HG02943 (cell line): Measurements from ENCODE around the gene ARID3B.
"Not testable (repeated sequence)": the region's sequence is repeated elsewhere in the genome, so short reads cannot be mapped to it uniquely, and the experiment has no call there.

Experiments used
- ATAC-seq: cut with Tn5 transposase; IDR thresholded peaks from one replicate; pipeline ENCODE4 v1.9.1; 2021; ENCODE audit warnings: mild to moderate bottlenecking, low read depth, moderate library complexity; ENCODE audit not compliant: unreplicated experiment

Gene ARID3B

GRCh38 chr15:74540761-74541493 is at the start of gene ARID3B:
TSS of gene ARID3B (plus strand) at chr15:74541220. CDS start at chr15:74543937, 2,717 bp downstream.
- peak; percentile 85 for ATAC-seq

DNA sequence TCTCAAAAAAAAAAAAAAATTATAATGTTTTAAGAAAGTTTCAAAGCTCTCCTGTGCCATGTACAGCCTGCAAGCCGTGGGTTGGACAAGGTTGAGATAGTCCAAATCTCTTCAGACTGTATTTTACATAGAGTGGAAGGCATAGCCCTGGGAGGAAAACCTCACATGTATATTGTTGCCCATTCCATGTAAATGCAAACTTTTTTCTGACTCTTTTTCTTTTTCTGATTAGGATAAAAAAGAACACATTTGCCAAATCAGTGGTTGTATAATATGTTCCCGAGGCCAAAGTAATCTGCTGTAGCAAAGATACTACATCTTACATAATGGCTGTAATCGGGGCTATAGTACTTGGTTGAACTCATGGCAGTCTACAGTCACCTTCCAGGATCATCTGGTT is 44.4 kb upstream of the ARID3B start:
- no peak for ATAC-seq

- no peak for ATAC-seq
These were observed 43.4 kb upstream of the ARID3B start for GRCh38 chr15:74497584-74497983.

DNA sequence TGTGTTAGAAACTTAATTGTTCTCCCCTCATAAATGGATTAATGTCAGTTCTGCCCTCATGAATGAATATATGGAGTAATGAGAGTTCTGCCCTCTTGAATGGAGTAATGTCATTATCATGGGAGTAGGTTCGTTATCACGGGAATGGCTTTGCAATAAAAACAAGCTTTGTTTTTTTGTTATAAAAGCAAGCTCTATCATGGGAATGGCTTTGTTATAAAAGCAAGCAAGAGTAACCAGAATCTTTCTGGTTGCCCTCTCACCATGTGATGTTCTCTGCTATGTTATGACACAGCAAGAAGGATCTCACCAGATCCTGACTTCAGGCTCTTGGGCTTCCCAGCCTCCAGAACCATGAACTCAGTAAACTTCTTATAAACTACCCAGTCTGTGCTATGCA is 41.7 kb upstream of the ARID3B start:
- no peak for ATAC-seq

GRCh38 chr15:74500401-74500800 is 40.6 kb upstream of the ARID3B start:
- ATAC-seq = no peak

- ATAC-seq = no peak
These were observed 38.7 kb upstream of the ARID3B start for GRCh38 chr15:74502301-74502700.

DNA sequence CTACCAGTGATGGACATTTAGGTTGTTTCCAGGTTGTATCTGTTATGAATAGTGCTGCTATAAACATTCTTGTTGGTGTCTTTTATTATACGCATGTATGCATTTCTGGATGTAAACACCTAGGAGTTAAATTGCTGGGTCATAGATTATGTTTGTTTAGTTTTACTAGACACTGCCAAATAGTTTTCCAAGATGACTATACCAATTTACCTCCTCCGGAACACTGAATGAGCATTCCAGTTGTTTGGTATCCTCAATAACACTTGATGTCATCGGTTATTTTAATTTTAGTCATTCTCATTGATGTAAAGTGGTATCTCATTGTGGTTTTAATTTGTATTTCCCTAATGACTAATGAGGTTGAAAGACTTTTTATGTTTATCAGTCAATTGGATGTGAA is 36.6 kb upstream of the ARID3B start:
- no peak for ATAC-seq

DNA sequence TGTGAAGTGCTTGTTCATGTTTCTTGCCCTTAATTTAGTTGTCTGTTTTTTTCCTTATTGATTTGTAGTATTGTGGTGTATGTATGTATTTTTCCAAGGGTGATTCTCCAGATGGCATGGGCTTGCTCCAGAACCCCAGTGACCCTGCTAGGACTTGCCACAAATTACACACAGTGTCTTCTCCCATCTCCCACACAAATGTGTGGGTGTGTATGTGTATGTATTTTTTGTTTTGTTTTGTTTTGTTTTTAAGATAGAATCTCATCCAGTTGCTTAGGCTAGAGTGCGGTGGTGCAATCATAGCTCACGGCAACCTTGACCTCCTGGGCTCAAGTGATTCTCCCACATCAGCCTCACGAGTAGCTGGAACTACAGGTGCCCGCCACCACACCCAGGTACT is 36.2 kb upstream of the ARID3B start:
- no peak for ATAC-seq

DNA sequence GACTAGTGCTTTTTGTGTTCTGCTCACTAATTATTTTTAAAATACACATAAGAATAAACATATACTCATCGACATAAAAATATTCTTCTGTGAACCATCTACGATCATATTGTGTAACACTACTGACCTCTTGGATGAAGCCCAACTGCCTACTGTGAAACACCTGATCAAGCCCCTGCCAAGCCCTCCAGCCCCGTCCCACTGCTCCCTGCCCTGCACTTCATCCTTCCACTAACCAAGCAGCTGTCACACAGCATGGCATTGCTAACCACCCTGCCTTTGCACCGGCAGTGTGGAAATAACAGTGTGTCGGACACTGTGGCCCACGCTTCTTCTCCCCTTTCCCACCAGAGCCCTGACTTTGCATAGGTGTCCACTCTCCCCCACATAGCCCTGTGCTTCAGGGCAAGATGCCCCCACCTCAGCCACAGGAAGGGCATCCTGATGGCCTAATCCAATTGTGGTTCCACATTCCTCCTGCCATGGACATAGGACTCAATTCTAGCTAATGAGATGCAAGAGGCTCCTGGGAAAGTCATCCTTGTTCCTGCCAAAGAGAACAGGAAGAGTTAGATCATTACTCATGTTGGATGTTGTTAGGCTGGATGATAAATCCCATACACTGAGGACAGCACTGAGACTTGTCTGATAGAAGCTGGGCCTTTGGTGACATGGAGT is 35.0 kb upstream of the ARID3B start:
- no peak for ATAC-seq

GRCh38 chr15:74506515-74506840 is 34.5 kb upstream of the ARID3B start:
- no peak for ATAC-seq

GRCh38 chr15:74511583-74511982 is 29.4 kb upstream of the ARID3B start:
- peak; percentile 66 for ATAC-seq

DNA sequence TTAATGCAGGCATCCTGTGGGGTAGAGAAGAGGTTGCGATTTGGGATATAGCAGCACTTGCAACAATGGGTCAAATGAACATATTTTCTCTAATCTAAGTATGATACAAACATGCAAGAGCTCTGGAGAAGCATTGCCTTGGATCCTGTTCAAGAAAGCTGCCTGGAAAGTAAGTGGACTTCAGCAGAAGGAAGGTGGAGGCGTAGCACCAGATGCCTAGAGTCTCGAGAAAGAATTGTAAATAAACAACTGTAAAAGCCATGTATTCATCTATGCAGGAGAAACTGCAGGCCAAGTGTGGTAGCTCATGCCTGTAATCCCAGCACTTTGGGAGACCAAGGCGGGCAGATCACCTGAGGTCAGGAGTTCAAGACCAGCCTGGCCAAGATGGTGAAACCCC is 27.0 kb upstream of the ARID3B start:
- ATAC-seq = not testable (repeated sequence)

- ATAC-seq = no peak
These were observed 23.9 kb upstream of the ARID3B start for GRCh38 chr15:74517096-74517495.

DNA sequence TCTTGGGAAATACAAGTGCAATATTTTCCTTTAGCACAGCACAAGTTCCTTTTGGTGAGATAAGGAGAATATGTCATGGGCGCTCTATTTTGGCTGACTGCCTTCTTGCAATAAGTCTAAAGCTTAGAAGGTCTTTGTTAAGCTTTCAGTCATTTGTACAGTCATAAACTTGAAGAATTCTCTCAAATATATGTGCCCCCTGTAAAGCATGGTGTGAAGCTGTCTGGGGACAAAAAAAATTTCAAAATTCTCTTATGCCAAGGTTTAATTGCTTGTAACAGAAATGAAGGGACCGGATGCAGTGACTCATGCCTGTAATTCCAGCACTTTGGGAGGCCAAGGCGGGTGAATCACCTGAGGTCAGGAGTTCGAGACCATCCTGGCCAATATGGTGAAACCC is 21.7 kb upstream of the ARID3B start:
- no peak for ATAC-seq

DNA sequence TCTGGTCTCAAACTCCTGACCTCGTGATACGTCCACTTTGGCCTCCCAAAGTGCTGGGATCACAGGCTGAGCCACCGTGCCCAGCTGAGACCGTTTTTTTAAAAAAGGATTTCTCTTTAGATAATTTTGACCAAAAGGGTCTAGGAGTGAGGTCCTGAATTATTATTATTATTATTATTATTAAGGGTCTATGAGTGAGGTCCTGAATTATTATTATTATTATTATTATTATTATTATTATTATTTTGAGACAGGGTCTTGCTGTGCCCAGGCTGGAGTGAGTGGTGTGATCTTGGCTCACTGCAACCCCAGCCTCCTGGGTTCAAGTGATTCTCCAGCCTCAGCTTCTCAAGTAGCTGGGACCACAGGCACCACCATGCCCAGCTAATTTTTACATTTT is 20.6 kb upstream of the ARID3B start:
- no peak for ATAC-seq

- no peak for ATAC-seq
These were observed 17.0 kb upstream of the ARID3B start for GRCh38 chr15:74523982-74524381.

DNA sequence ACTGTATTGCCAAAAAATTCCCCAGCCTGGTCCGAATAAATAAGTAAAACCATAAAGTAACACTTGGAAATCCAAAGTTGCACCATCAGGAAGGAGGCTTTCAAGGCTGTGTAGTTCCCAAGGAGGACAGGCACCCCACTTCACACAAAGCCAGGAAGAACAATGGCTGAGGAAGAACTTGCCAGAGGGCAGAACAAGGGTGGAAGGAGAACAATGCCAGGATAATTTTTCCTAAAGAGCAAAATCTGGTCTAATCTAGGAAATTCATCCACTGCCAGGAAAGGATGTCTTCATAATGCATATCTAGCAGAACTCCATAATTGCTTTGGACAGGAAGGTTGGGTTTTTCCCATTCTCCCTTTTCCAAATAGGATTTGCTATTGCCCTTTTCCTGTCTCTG is 15.7 kb upstream of the ARID3B start:
- no peak for ATAC-seq

GRCh38 chr15:74525945-74526344 is 15.1 kb upstream of the ARID3B start:
- ATAC-seq = no peak

GRCh38 chr15:74528876-74529275 is 12.1 kb upstream of the ARID3B start:
- ATAC-seq = no peak

GRCh38 chr15:74529921-74530320 is 11.1 kb upstream of the ARID3B start:
- no peak for ATAC-seq

- no peak for ATAC-seq
These were observed 10.3 kb upstream of the ARID3B start for GRCh38 chr15:74530771-74531143.

DNA sequence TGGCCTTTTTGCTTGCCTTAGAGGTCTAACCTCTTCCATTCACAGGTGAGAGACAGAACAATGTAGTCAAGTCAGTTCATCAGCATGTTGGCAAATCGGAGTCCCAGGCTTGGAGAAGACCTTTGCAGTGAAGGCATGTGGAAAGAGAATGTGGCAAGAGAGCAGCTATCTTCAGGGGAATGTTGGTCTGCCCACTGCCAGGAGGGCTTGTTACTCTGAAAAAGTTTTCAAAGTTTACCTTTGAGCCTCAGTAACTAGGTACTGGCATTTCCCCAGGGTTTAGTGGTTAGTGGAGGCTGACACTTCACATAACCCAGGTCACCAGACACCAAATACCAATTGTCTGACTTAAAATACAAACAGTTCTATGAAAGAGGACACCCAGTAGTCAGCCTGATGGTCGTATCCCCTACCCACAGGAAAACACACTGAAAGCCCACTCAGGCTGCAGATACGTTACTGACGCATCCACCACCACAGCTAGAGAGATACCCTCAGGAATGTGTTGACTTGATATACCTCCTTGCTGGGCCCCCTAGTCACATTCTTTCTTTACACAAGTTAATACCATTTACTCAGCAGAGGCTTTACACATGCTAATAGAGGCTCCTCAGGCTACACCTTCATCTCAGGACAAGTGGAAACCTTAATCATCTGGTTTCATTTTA is 9.7 kb upstream of the ARID3B start:
- ATAC-seq = no peak
